CD14-positive monocyte (primary cell): ENCODE data around the gene SLC6A7. TPM values are rescaled to one million over a fixed set of nuclear protein-coding genes. Genes with fewer than 3 reads are reported as not detected.

Experiments used
- DNase-seq, 3 donors: peaks; one replicate each; pipeline ENCODE4 v3.0.0-alpha.2; 2011 to 2022
- H2AFZ ChIP-seq: 2 replicates; pipeline ENCODE4 v1.6.0; 2012; ENCODE audit warnings: mild to moderate bottlenecking, low read depth, low read length, inconsistent platforms; ENCODE audit not compliant: insufficient read depth, poor library complexity, severe bottlenecking
- H3K27ac ChIP-seq, 2 donors: 1 replicate in 1 of 2; 2 replicates in 1 of 2; pipeline ENCODE4 v1.5.1; 2012 to 2013; ENCODE audit warnings: low read length in 2 of 2, control low read depth in 1 of 2, inconsistent platforms in 1 of 2, low read depth in 1 of 2, mild to moderate bottlenecking in 1 of 2
- H3K27me3 ChIP-seq, 2 donors: one replicate each; pipeline versions ENCODE4 v1.6.0 to v1.6.1; 2011 to 2013; ENCODE audit warnings: low read length in 2 of 2; ENCODE audit not compliant: control insufficient read depth in 2 of 2, insufficient read depth in 2 of 2
- H3K36me3 ChIP-seq, 2 donors: replicated peaks in 1 of 2; 1 replicate in 1 of 2; 2 replicates in 1 of 2; pipeline versions ENCODE4 v1.5.1 to v1.6.1; 2012 to 2013; ENCODE audit warnings: low read length in 2 of 2, control low read depth in 1 of 2, inconsistent platforms in 1 of 2, mild to moderate bottlenecking in 1 of 2; ENCODE audit not compliant: insufficient read depth in 2 of 2, control insufficient read depth in 1 of 2
- H3K4me1 ChIP-seq, 2 donors: 1 replicate in 1 of 2; 2 replicates in 1 of 2; pipeline versions ENCODE4 v1.5.1 to v1.6.1; 2012 to 2013; ENCODE audit warnings: low read length in 2 of 2, control low read depth in 1 of 2, inconsistent platforms in 1 of 2, mild to moderate bottlenecking in 1 of 2, moderate library complexity in 1 of 2; ENCODE audit not compliant: insufficient read depth in 2 of 2, control insufficient read depth in 1 of 2
- H3K4me2 ChIP-seq: replicated peaks from 2 replicates; pipeline ENCODE3; 2012; ENCODE audit warnings: low read length, moderate library complexity, mild to moderate bottlenecking; ENCODE audit not compliant: poor library complexity, severe bottlenecking; ENCODE audit errors: extremely low read depth
- H3K4me3 ChIP-seq, 3 experiments: fragments of 200-600 bp in 1 of 3; sonication (generic) in 1 of 3; replicated peaks in 1 of 3; 1 replicate in 2 of 3; 2 replicates in 1 of 3; pipeline ENCODE4 v1.5.1; 2011 to 2013; ENCODE audit warnings: low read length in 3 of 3, mild to moderate bottlenecking in 3 of 3, control low read depth in 2 of 3, low read depth in 2 of 3, inconsistent platforms in 1 of 3, moderate library complexity in 1 of 3
- H3K79me2 ChIP-seq: 2 replicates; pipeline ENCODE4 v1.6.0; 2012; ENCODE audit warnings: mild to moderate bottlenecking, control low read depth, inconsistent platforms, low read length, moderate library complexity; ENCODE audit not compliant: insufficient read depth
- H3K9ac ChIP-seq: 2 replicates; pipeline ENCODE4 v1.6.0; 2017; ENCODE audit warnings: low read length, mild to moderate bottlenecking; ENCODE audit not compliant: insufficient read depth, poor library complexity, severe bottlenecking
- H3K9me3 ChIP-seq, 2 donors: replicated peaks in 1 of 2; 1 replicate in 1 of 2; 2 replicates in 1 of 2; pipeline versions ENCODE4 v1.5.1 to v1.6.1; 2012 to 2013; ENCODE audit warnings: low read length in 2 of 2, control low read depth in 1 of 2; ENCODE audit not compliant: control insufficient read depth in 1 of 2, insufficient read depth in 1 of 2
- H4K20me1 ChIP-seq: 2 replicates; pipeline ENCODE4 v1.6.0; 2012; ENCODE audit warnings: mild to moderate bottlenecking, low read length, control low read depth, moderate library complexity; ENCODE audit not compliant: insufficient read depth
- H3K27ac Mint-ChIP-seq, 7 donors: one replicate each; pipeline ENCODE4 v1.8.0; 2020; ENCODE audit warnings: mild to moderate bottlenecking in 7 of 7, mixed read lengths in 7 of 7, moderate library complexity in 6 of 7, inconsistent platforms in 2 of 7
- H3K27me3 Mint-ChIP-seq, 3 donors: one replicate each; pipeline ENCODE4 v1.8.0; 2021 to 2022; ENCODE audit warnings: low read depth in 3 of 3, mild to moderate bottlenecking in 3 of 3, mixed read lengths in 3 of 3, moderate library complexity in 3 of 3, inconsistent platforms in 1 of 3
- H3K36me3 Mint-ChIP-seq, 2 donors: one replicate each; pipeline ENCODE4 v1.8.0; 2020; ENCODE audit warnings: mixed read lengths in 2 of 2, inconsistent platforms in 1 of 2, mild to moderate bottlenecking in 1 of 2
- H3K4me1 Mint-ChIP-seq: one replicate; pipeline ENCODE4 v1.8.0; 2020; ENCODE audit warnings: mild to moderate bottlenecking, mixed read lengths
- H3K4me3 Mint-ChIP-seq, 2 donors: one replicate each; pipeline ENCODE4 v1.8.0; 2020; ENCODE audit warnings: mild to moderate bottlenecking in 2 of 2, mixed read lengths in 2 of 2, moderate library complexity in 1 of 2
- H3K9me3 Mint-ChIP-seq, 7 donors: one replicate each; pipeline ENCODE4 v1.8.0; 2020 to 2022; ENCODE audit warnings: mixed read lengths in 7 of 7, mild to moderate bottlenecking in 6 of 7, moderate library complexity in 6 of 7, inconsistent platforms in 2 of 7
- WGBS: methylation state at CpG from one replicate; pipeline ENCODE4 v1.1.5; 2013; ENCODE audit warnings: missing lambda C conversion rate; ENCODE audit not compliant: insufficient coverage; 5-methylcytosine and 5-hydroxymethylcytosine counted together
- intact Hi-C, 2 donors: fragments of 100-400 bp; cut with micrococcal nuclease; formaldehyde crosslinking; loops; one replicate each; pipeline versions ENCODE4 v1.15.0 to v1.15.1; 2023
- polyA plus RNA-seq, 3 donors: library from polyadenylated mRNA; depleted of rRNA in 1 of 3; unstranded in 2 of 3; stranded (reverse) in 1 of 3; fragments of 300-500 nt in 2 of 3; fragments of >200 nt in 1 of 3; fragmentation: Illumina TruSeq in 2 of 3; gene quantifications; 1 replicate in 2 of 3; 2 replicates in 1 of 3; pipeline ENCODE4 v1.2.3, GENCODE V29; 2012 to 2021
- TF ChIP-seq, protein P1 (sequence below): fragments of 200-600 bp; IDR thresholded peaks from one replicate; pipeline ENCODE4 v1.8.0; 2022; ENCODE audit warnings: antibody characterized with exemption, mild to moderate bottlenecking

The SLC6A7 gene
- polyA plus RNA-seq, 3 donors, result 0.07 TPM; not detected in 2

DNA sequence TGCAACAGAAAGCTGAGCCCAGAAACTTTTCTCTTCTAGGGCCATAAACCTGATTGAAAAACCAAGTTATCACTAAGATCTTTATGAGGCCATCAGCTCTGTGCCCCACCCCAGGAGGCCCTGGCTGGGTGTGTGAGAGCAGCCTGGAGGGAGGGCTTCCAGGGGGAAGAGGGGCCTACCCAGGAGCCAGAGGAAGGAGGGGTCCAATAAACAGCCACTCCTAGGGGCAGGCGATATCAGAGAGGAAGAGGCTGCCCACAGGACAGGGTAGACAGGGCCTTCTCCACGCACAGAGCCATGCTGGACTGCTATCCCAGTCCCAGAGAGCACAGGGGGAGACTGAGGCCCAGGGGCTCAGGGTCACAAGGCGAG, 27.7 kb upstream of the SLC6A7 start:
- H3K9me3 Mint-ChIP-seq, result peaks cover 0 to 3% (median 0%) of the 10 kb centered on the region in 7 donors
- H3K79me2 ChIP-seq, result no peaks in the 10 kb centered on the region
- H3K27ac ChIP-seq, result no peak overlapping the region
- peak overlapping the region in 1 of 7 donors; percentile 19 for H3K27ac Mint-ChIP-seq
- no peaks in the 10 kb centered on the region for H4K20me1 ChIP-seq
- H3K27me3 ChIP-seq, result peaks cover 13 to 16% of the 10 kb centered on the region in 2 donors
- H2AFZ ChIP-seq, result no peak overlapping the region
- no peak overlapping the region for H3K4me3 ChIP-seq
- H3K36me3 Mint-ChIP-seq, result no peaks in the 10 kb centered on the region
- no peak overlapping the region for H3K4me3 Mint-ChIP-seq
- 100% methylated on average over 3 of the region's 3 CpGs for WGBS
- H3K4me2 ChIP-seq, result no peak overlapping the region
- TF ChIP-seq, protein P1, sequence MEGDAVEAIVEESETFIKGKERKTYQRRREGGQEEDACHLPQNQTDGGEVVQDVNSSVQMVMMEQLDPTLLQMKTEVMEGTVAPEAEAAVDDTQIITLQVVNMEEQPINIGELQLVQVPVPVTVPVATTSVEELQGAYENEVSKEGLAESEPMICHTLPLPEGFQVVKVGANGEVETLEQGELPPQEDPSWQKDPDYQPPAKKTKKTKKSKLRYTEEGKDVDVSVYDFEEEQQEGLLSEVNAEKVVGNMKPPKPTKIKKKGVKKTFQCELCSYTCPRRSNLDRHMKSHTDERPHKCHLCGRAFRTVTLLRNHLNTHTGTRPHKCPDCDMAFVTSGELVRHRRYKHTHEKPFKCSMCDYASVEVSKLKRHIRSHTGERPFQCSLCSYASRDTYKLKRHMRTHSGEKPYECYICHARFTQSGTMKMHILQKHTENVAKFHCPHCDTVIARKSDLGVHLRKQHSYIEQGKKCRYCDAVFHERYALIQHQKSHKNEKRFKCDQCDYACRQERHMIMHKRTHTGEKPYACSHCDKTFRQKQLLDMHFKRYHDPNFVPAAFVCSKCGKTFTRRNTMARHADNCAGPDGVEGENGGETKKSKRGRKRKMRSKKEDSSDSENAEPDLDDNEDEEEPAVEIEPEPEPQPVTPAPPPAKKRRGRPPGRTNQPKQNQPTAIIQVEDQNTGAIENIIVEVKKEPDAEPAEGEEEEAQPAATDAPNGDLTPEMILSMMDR, result no peak
- no peaks in the 10 kb centered on the region for H3K9me3 ChIP-seq
- H3K9ac ChIP-seq, result no peak overlapping the region
- H3K27me3 Mint-ChIP-seq, result peaks cover 21 to 29% (median 28%) of the 10 kb centered on the region in 3 donors
- no peaks in the 10 kb centered on the region for H3K4me1 ChIP-seq
- no peak for DNase-seq
- no peaks in the 10 kb centered on the region for H3K36me3 ChIP-seq
- intact Hi-C loops, result loop anchor here in 1 of 2 donors (2.0 kb wide), 1 partner anchor 55 kb away; no protein-coding TSS in a partner anchor
- H3K4me1 Mint-ChIP-seq, result peaks cover 6% of the 10 kb centered on the region

GRCh38 chr5:150163035-150163434, 26.8 kb upstream of the SLC6A7 start:
- Histone ChIP-seq H3K27me3 (peaks cover 22 to 25% of the 10 kb centered on the region in 2 donors), H3K4me2 (no peak overlapping the region), H3K36me3 (no peaks in the 10 kb centered on the region), H3K9ac (no peak overlapping the region), H3K27ac (no peak overlapping the region), H3K4me1 (no peaks in the 10 kb centered on the region), H3K79me2 (no peaks in the 10 kb centered on the region), H4K20me1 (no peaks in the 10 kb centered on the region), H3K4me3 (no peak overlapping the region), H2AFZ (no peak overlapping the region), H3K9me3 (peaks cover 0 to 9% of the 10 kb centered on the region in 2 donors)
- no peak for DNase-seq
- peaks cover 26 to 33% (median 32%) of the 10 kb centered on the region in 3 donors for H3K27me3 Mint-ChIP-seq
- no peak overlapping the region for H3K4me3 Mint-ChIP-seq
- H3K4me1 Mint-ChIP-seq, result peaks cover 10% of the 10 kb centered on the region
- no CpG with 5 or more reads among the region's 3 CpGs for WGBS
- H3K36me3 Mint-ChIP-seq, result peaks cover 0 to 4% of the 10 kb centered on the region in 2 donors
- peak overlapping the region in 2 of 7 donors; percentile 10 to 81 for H3K27ac Mint-ChIP-seq
- peaks cover 0 to 7% (median 4%) of the 10 kb centered on the region in 7 donors for H3K9me3 Mint-ChIP-seq
- TF ChIP-seq, protein P1, result no peak
- intact Hi-C loops, result loop anchor here in 1 of 2 donors (2.0 kb wide), 1 partner anchor 54 kb away; no protein-coding TSS in a partner anchor
